ENCODE results near the gene PLCG1.

PLCG1 gene

GRCh38 chr20:41168281-41169161, 31.2 kb downstream of the PLCG1 start:
- DNase-seq = no peak

DNA sequence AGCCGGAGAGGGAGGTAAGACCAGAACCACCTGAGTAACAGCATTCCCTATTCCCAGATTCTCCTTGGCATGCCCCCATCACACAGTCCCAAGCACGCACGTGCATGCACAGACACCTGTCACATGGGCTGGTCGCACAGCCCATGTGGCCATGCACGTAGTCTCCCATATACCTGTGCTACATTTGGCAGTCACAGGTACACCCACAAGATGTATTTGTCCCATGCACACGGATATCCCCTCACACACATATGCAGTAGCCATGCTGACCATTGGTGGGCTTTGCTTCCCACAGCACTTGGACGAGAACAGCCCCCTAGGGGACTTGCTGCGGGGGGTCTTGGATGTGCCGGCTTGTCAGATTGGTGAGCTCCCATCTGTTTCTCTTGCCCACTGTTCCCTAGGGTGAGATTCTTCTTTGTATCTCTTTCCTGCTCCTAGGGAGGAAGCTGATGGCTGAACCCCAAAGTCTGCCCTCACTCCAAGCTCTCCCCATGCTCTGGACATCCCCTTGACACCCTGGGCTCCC, 31.9 kb downstream of the PLCG1 start:
- no peak for DNase-seq

DNA sequence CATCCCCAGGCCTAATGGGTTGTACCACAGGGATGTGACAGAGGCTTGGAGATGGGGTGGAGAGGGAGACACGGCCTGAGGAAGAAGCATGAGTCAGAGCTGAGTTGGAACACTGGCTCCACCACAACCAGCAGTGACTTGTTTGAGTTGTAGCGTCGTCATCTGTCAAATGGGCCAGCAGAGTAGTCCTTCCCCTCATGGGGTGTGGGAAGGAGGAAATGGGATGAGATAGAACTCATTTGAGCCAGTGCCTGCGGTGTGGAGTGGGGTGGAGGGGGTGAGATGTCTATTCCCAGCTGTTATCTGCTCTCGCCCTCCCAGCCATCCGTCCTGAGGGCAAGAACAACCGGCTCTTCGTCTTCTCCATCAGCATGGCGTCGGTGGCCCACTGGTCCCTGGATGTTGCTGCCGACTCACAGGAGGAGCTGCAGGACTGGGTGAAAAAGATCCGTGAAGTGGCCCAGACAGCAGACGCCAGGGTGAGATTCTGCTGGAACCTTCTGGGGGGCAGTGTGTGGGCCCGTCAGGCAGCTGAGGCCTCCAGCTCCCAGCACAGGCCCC, 32.5 kb downstream of the PLCG1 start:
- DNase-seq = no peak

DNA sequence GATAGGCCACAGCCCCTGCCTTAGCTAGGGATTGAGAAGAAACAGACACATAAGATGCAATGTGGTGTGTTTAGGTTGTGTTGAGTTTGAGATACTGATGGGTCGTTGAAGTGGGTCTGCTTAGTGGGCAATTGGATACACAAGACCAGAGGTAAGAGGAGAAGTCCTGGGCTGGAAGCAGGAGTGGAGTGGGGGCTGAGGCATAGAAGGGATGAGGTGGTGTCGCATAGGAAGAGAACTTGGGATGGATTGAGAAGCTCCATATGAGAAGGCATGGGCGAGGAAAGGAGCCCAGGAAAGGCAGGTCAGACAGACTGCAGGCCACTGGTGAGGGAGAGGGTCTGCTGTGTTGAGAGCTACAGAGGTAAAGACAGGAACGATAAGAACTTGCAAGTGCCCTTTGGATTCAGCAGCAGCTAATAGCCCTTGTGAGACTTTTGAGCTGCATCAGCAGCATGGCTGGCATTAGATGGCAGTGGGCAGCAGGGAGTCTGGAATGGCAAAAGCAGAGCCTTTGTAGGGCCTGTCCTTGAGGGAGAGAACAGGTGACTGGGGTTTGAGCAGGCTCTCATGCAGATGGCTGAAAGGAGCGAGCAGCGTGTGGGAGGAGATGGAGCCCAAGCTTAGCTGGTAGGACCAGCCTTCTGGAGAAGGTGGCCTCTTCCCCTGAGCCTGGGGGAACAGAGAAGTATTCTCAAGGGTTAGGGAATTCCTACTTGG, 33.2 kb downstream of the PLCG1 start:
- DNase-seq = no peak

- DNase-seq = no peak
Measured at GRCh38 chr20:41171736-41172295, 34.5 kb downstream of the PLCG1 start.

DNA sequence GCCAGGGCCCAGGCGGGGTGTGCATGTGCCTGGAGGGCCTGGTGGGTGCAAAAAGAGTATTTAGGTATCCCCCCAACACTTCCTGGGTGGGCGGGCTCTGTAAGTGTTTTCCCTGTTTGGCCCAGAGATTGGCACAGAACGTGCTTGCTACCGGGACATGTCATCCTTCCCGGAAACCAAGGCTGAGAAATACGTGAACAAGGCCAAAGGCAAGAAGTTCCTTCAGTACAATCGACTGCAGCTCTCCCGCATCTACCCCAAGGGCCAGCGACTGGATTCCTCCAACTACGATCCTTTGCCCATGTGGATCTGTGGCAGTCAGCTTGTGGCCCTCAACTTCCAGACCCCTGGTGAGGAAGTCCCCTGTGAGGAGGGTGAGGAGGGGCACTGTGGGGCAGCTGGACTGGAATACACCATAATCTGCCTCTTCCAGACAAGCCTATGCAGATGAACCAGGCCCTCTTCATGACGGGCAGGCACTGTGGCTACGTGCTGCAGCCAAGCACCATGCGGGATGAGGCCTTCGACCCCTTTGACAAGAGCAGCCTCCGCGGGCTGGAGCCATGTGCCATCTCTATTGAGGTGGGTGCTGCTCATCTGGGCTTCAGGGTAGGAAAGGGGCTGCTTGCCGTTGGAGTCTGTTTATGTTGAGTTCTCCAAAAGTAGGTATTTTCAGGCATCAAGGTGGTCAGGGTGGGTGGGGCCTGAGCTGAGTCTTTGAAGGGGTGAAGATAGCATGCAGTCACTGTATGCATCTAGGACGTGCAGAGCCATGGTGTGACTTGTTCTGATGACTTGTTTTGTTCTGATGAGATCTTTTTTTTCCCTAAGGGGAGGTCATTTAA, 35.2 kb downstream of the PLCG1 start:
- no peak for DNase-seq

DNA sequence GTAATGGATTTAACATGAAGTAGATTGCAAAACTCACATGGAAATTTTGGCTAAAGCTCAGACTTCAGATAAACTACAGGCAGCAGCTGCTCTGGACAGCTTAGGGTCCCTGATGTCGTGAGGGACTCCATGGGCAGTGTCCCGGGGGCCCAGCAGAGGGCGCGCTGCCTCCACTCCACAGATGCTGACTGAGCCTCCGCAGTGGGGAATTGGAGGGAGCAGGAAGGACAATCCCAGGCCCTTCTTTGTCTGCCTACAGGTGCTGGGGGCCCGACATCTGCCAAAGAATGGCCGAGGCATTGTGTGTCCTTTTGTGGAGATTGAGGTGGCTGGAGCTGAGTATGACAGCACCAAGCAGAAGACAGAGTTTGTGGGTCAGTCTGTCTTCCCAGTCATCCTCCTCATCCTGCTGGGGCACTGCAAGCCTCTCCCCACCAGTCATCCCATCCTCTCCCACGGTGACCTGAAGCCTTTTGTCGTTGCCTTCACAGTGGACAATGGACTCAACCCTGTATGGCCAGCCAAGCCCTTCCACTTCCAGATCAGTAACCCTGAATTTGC, 35.9 kb downstream of the PLCG1 start:
- DNase-seq = peak; percentile 12 to 24

DNA sequence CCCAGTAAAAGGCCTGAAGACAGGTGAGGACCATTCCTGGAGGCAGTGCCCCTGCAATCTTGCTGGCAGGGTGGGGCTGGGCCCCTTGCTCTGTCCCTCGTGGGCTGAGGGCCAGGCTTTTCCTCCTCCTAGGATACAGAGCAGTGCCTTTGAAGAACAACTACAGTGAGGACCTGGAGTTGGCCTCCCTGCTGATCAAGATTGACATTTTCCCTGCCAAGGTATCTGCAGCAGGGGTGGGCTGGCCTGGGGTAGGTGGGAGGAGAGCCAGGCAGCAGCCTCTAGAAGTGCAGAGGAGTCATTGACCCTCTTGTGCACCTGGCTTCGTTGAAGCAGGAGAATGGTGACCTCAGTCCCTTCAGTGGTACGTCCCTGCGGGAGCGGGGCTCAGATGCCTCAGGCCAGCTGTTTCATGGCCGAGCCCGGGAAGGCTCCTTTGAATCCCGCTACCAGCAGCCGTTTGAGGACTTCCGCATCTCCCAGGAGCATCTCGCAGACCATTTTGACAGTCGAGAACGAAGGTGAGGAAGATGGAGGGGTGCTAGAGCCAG, 36.5 kb downstream of the PLCG1 start:
- DNase-seq = no peak

GRCh38 chr20:41174373-41174772, 37.0 kb downstream of the PLCG1 start:
- DNase-seq = no peak

DNA sequence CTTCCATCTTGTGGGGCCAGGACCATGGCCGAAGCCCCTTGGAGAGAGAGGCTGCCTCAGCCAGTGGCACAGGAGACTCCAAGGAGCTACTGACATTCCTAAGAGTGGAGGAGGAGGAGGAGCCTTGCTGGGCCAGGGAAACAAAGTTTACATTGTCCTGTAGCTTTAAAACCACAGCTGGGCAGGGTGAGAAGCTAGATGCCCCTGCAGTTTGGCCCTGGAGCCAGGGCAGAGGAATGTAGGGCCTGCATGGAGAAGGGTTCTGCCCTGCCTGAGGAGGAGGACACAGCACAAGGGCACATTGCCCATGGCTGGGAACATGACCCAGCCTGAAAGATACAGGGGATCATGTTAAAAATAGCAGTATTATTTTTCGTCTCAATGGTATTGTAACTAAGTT, 37.4 kb downstream of the PLCG1 start:
- DNase-seq = no peak

- no peak for DNase-seq
Measured at GRCh38 chr20:41175201-41175651, 37.9 kb downstream of the PLCG1 start.

DNA sequence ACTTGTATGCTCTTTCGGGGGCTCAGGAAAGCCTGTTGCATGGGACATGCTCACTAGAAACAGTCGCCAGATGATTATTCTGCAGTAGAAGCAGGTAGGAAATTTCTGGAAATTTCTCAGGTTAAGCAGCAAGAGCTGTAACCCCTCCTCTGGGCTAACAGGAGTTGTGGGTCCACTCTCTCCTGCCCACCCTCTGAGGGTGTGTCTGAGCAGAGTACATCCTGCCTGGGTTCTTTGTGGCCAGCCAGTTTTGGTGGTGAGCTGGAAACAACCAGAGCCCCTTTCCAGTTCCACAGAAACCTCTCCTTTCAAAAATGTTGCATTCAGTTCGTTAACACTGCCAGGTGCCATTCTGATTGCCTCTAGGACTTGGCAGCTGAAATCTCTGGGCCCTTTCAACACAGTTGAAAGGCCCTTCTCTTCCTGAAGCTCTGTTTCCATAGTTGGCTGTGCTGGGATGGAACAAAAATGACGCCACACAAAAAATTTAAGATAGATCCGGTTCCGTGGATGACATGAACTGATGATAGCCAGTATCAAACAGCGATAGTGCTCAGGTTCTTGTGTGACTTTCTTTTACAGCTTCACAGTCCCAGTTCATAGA, 38.5 kb downstream of the PLCG1 start:
- DNase-seq = no peak

DNA sequence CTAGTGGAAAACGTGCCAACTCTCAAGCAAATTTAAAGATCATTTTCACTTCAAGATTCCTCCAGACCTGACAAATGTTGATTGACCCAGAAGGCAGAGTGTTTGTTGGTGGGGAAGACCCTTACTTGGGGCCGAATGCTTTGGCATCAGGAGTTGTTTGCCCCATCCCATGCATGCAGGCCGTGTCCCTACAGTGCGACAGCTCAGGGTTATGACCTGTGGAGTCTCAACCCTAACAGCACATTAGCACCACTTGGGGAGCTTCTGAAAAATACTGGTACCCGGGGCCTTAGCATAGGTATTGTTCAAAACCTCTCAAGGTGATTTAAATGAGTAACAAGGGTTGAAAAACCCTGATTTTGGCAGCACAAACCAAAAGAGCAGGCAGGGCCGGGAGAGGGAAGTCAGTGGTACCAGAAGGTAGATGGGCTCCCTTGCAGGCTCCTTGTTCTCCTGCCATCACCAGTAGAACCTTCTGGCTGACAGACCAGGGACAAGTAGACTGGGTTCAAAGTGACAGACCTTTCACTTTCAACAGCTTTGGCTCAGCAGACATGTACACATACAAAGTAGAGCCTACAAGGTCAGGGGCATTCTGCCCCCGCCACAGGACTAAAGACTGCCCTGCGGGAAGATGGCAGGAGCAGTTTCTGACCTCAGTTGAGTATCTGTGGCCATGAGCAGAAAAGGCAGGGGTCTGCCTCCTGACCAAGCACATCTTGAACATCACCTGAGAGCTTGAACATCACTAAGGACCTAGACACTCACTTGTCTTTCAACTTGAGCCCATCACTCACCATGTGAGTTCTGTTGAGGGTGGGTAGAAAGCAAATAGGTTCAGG, 39.6 kb downstream of the PLCG1 start:
- DNase-seq = no peak

- no peak for DNase-seq
Measured at GRCh38 chr20:41177636-41178035, 40.3 kb downstream of the PLCG1 start.

GRCh38 chr20:41178495-41178894, 41.2 kb downstream of the PLCG1 start:
- no peak for DNase-seq

GRCh38 chr20:41178904-41179432, 41.6 kb downstream of the PLCG1 start:
- DNase-seq = no peak

- no peak for DNase-seq
Measured at GRCh38 chr20:41179961-41180360, 42.6 kb downstream of the PLCG1 start.

DNA sequence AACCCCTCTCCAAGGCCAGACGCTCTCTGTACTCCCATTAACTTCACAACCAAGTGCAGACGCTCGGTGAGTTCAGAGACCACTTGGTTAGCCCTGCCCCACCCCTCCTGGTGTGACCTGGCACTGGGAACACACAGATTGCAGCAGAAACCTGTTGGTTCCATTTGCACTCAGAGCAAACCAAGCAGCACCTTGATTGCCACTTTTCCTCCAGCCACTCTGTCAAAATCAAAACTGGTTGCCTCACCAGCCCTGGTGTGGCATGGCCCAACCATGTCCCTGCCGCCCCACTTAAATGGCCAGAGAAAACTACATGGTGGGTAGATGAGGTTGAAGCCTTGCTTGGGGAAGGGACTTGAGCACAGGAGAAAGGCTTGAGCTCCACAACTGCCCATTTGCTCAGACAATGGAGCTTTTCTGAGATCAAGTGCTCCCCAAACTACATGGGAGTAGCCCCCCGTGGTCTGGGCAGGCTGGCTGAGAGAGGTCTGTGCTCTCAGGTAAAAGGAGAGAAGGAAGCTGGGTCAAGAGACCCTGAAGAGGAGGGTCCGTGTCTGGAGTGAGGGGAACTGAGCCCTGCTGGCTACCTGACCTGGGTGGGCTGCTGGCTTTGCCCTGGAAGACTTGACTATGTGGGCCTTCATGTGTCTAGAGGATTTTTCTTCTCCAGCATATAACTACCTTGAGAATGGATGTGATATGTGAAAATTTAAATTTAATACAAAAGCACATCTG, 43.4 kb downstream of the PLCG1 start:
- DNase-seq = no peak

GRCh38 chr20:41181567-41181966, 44.2 kb downstream of the PLCG1 start:
- no peak for DNase-seq

All from NCI-H187 (cell line).